Stimulated activated effector memory CD8-positive, alpha-beta T cell treated with anti-CD3 and anti-CD28 coated beads, Interleukin-12 subunit alpha, Interleukin-12 subunit beta, amount 100 ng/mL, for 72 hours (primary cell): ENCODE results near the gene RYR3.

ENCODE experiments used
- ATAC-seq: fragments of 150-1000 bp; cut with Tn5 transposase; 2 replicates; pipeline ENCODE4 v1.10.0; 2021
- DNase-seq, 2 donors: peaks; one replicate each; pipeline ENCODE4 v3.0.0; 2021 to 2022; ENCODE audit warnings: low spot score in 2 of 2
- H3K27ac Mint-ChIP-seq: one replicate; pipeline ENCODE4 v1.8.0; 2022; ENCODE audit warnings: mild to moderate bottlenecking, mixed read lengths
- H3K36me3 Mint-ChIP-seq: one replicate; pipeline ENCODE4 v1.8.0; 2022; ENCODE audit warnings: mild to moderate bottlenecking, mixed read lengths
- H3K4me1 Mint-ChIP-seq: one replicate; pipeline ENCODE4 v1.8.0; 2022; ENCODE audit warnings: mixed read lengths
- H3K4me3 Mint-ChIP-seq: one replicate; pipeline ENCODE4 v1.8.0; 2022; ENCODE audit warnings: mild to moderate bottlenecking, mixed read lengths
- H3K9me3 Mint-ChIP-seq: one replicate; pipeline ENCODE4 v1.8.0; 2022; ENCODE audit warnings: mixed read lengths

Gene RYR3

GRCh38 chr15:33309602-33310276 is 1.0 kb upstream of the RYR3 start:
- DNase-seq, result no peak
- Mint-ChIP-seq H3K4me1 (no peaks in the 10 kb centered on the region), H3K9me3 (no peaks in the 10 kb centered on the region), H3K36me3 (no peaks in the 10 kb centered on the region), H3K4me3 (no peak overlapping the region), H3K27ac (no peak overlapping the region)
- no peak for ATAC-seq

GRCh38 chr15:33311312-33311971 is 675 bp downstream of the RYR3 start:
- Mint-ChIP-seq H3K36me3 (no peaks in the 10 kb centered on the region), H3K4me3 (no peak overlapping the region), H3K27ac (no peak overlapping the region), H3K9me3 (no peaks in the 10 kb centered on the region), H3K4me1 (no peaks in the 10 kb centered on the region)
- ATAC-seq (no peak), DNase-seq (no peak)

- DNase-seq, result no peak
- no peak overlapping the region for H3K27ac Mint-ChIP-seq
- no peak overlapping the region for H3K4me3 Mint-ChIP-seq
- no peak for ATAC-seq
- H3K9me3 Mint-ChIP-seq, result peaks cover 4% of the 10 kb centered on the region
- H3K36me3 Mint-ChIP-seq, result no peaks in the 10 kb centered on the region
- no peaks in the 10 kb centered on the region for H3K4me1 Mint-ChIP-seq
Observed at GRCh38 chr15:33313491-33313890, 2.7 kb downstream of the RYR3 start.

- H3K9me3 Mint-ChIP-seq, result peaks cover 4% of the 10 kb centered on the region
- no peak overlapping the region for H3K4me3 Mint-ChIP-seq
- no peaks in the 10 kb centered on the region for H3K4me1 Mint-ChIP-seq
- H3K27ac Mint-ChIP-seq, result no peak overlapping the region
- ATAC-seq (no peak), DNase-seq (no peak)
- no peaks in the 10 kb centered on the region for H3K36me3 Mint-ChIP-seq
Observed at GRCh38 chr15:33314069-33314468, 3.3 kb downstream of the RYR3 start.

GRCh38 chr15:33315044-33315443 is 4.3 kb downstream of the RYR3 start:
- peaks cover 4% of the 10 kb centered on the region for H3K9me3 Mint-ChIP-seq

GRCh38 chr15:33317896-33318295 is 7.1 kb downstream of the RYR3 start:
- Mint-ChIP-seq H3K36me3 (no peaks in the 10 kb centered on the region), H3K9me3 (peaks cover 4% of the 10 kb centered on the region), H3K4me1 (no peaks in the 10 kb centered on the region), H3K27ac (no peak overlapping the region), H3K4me3 (no peak overlapping the region)
- no peak for ATAC-seq
- DNase-seq, result no peak

More at GRCh38 chr15:33315044-33315443, 4.3 kb downstream of the RYR3 start:
- Mint-ChIP-seq H3K36me3 (no peaks in the 10 kb centered on the region), H3K27ac (no peak overlapping the region), H3K4me1 (no peaks in the 10 kb centered on the region), H3K4me3 (no peak overlapping the region)
- ATAC-seq (no peak), DNase-seq (no peak)

GRCh38 chr15:33320017-33320416 is 9.2 kb downstream of the RYR3 start:
- ATAC-seq (no peak), DNase-seq (no peak)
- Mint-ChIP-seq H3K4me1 (no peaks in the 10 kb centered on the region), H3K4me3 (no peak overlapping the region), H3K27ac (no peak overlapping the region), H3K36me3 (no peaks in the 10 kb centered on the region), H3K9me3 (peaks cover 4% of the 10 kb centered on the region)

GRCh38 chr15:33322091-33322490 is 11.3 kb downstream of the RYR3 start:
- no peak overlapping the region for H3K4me3 Mint-ChIP-seq

GRCh38 chr15:33324609-33325008 is 13.8 kb downstream of the RYR3 start:
- peaks cover 5% of the 10 kb centered on the region for H3K9me3 Mint-ChIP-seq

More at GRCh38 chr15:33322091-33322490, 11.3 kb downstream of the RYR3 start:
- peaks cover 4% of the 10 kb centered on the region for H3K9me3 Mint-ChIP-seq
- H3K27ac Mint-ChIP-seq, result no peak overlapping the region
- ATAC-seq, result no peak
- no peak for DNase-seq
- H3K4me1 Mint-ChIP-seq, result no peaks in the 10 kb centered on the region
- no peaks in the 10 kb centered on the region for H3K36me3 Mint-ChIP-seq

GRCh38 chr15:33326908-33327307 is 16.1 kb downstream of the RYR3 start:
- DNase-seq (no peak), ATAC-seq (no peak)
- H3K36me3 Mint-ChIP-seq, result no peaks in the 10 kb centered on the region

More at GRCh38 chr15:33324609-33325008, 13.8 kb downstream of the RYR3 start:
- no peak for ATAC-seq
- H3K4me3 Mint-ChIP-seq, result no peak overlapping the region
- H3K36me3 Mint-ChIP-seq, result no peaks in the 10 kb centered on the region
- no peak overlapping the region for H3K27ac Mint-ChIP-seq
- DNase-seq, result no peak
- no peaks in the 10 kb centered on the region for H3K4me1 Mint-ChIP-seq

GRCh38 chr15:33328106-33328505 is 17.3 kb downstream of the RYR3 start:
- ATAC-seq, result no peak
- no peak for DNase-seq
- no peaks in the 10 kb centered on the region for H3K36me3 Mint-ChIP-seq
- peaks cover 5% of the 10 kb centered on the region for H3K9me3 Mint-ChIP-seq
- H3K4me1 Mint-ChIP-seq, result no peaks in the 10 kb centered on the region
- H3K4me3 Mint-ChIP-seq, result no peak overlapping the region
- H3K27ac Mint-ChIP-seq, result no peak overlapping the region

More at GRCh38 chr15:33326908-33327307, 16.1 kb downstream of the RYR3 start:
- Mint-ChIP-seq H3K9me3 (peaks cover 5% of the 10 kb centered on the region), H3K4me3 (no peak overlapping the region), H3K4me1 (no peaks in the 10 kb centered on the region), H3K27ac (no peak overlapping the region)

- H3K9me3 Mint-ChIP-seq, result peaks cover 5% of the 10 kb centered on the region
- no peak overlapping the region for H3K27ac Mint-ChIP-seq
- DNase-seq (no peak), ATAC-seq (no peak)
- no peak overlapping the region for H3K4me3 Mint-ChIP-seq
- no peaks in the 10 kb centered on the region for H3K36me3 Mint-ChIP-seq
- no peaks in the 10 kb centered on the region for H3K4me1 Mint-ChIP-seq
Observed at GRCh38 chr15:33329457-33329856, 18.7 kb downstream of the RYR3 start.

- H3K4me3 Mint-ChIP-seq, result no peak overlapping the region
- no peak overlapping the region for H3K27ac Mint-ChIP-seq
- H3K36me3 Mint-ChIP-seq, result no peaks in the 10 kb centered on the region
- ATAC-seq (no peak), DNase-seq (no peak)
- no peaks in the 10 kb centered on the region for H3K4me1 Mint-ChIP-seq
- H3K9me3 Mint-ChIP-seq, result peaks cover 7% of the 10 kb centered on the region
Observed at GRCh38 chr15:33330931-33331330, 20.2 kb downstream of the RYR3 start.

- DNase-seq (no peak), ATAC-seq (no peak)
- H3K4me1 Mint-ChIP-seq, result no peaks in the 10 kb centered on the region
- H3K4me3 Mint-ChIP-seq, result no peak overlapping the region
- no peaks in the 10 kb centered on the region for H3K36me3 Mint-ChIP-seq
- H3K27ac Mint-ChIP-seq, result no peak overlapping the region
- peaks cover 3% of the 10 kb centered on the region for H3K9me3 Mint-ChIP-seq
Observed at GRCh38 chr15:33341953-33342352, 31.2 kb downstream of the RYR3 start.

GRCh38 chr15:33343275-33343674 is 32.5 kb downstream of the RYR3 start:
- ATAC-seq, result no peak
- Mint-ChIP-seq H3K27ac (no peak overlapping the region), H3K36me3 (no peaks in the 10 kb centered on the region), H3K4me1 (no peaks in the 10 kb centered on the region), H3K4me3 (no peak overlapping the region), H3K9me3 (peaks cover 3% of the 10 kb centered on the region)
- DNase-seq, result no peak

GRCh38 chr15:33344111-33344510 is 33.3 kb downstream of the RYR3 start:
- DNase-seq (no peak), ATAC-seq (no peak)
- no peaks in the 10 kb centered on the region for H3K36me3 Mint-ChIP-seq
- peaks cover 3% of the 10 kb centered on the region for H3K9me3 Mint-ChIP-seq
- no peak overlapping the region for H3K4me3 Mint-ChIP-seq
- H3K27ac Mint-ChIP-seq, result no peak overlapping the region
- H3K4me1 Mint-ChIP-seq, result no peaks in the 10 kb centered on the region
